Spleen (tissue), 11 donors: ENCODE data around the gene CDH26. TPM values are rescaled to one million over a fixed set of nuclear protein-coding genes. Genes with fewer than 3 reads are reported as not detected.
A peak's percentile ranks its signal among the peaks of the same experiment; 100 is the strongest.

Experiments
- DNase-seq: peaks from one replicate; pipeline ENCODE4 v3.0.0-alpha.2; 2020
- H3K27ac ChIP-seq, 8 donors: fragments of 200-600 bp; sonication (generic) in 7 of 8; 1 replicate in 4 of 8; 2 replicates in 4 of 8; pipeline versions ENCODE4 v1.5.0 to v1.8.0; 2016 to 2021; ENCODE audit warnings: inconsistent platforms in 4 of 8, mild to moderate bottlenecking in 4 of 8, moderate library complexity in 1 of 8
- H3K27me3 ChIP-seq, 7 donors: fragments of 200-600 bp; sonication (generic) in 6 of 7; replicated peaks in 1 of 7; 1 replicate in 4 of 7; 2 replicates in 3 of 7; pipeline versions ENCODE4 v1.5.0 to v1.8.0; 2016 to 2021; ENCODE audit warnings: inconsistent platforms in 3 of 7, mild to moderate bottlenecking in 1 of 7
- H3K36me3 ChIP-seq, 6 donors: fragments of 200-600 bp; sonication (generic) in 5 of 6; 1 replicate in 4 of 6; 2 replicates in 2 of 6; pipeline versions ENCODE4 v1.5.0 to v1.8.0; 2016 to 2021; ENCODE audit warnings: inconsistent platforms in 2 of 6
- H3K4me1 ChIP-seq, 6 donors: fragments of 200-600 bp; sonication (generic) in 5 of 6; 1 replicate in 3 of 6; 2 replicates in 3 of 6; pipeline versions ENCODE4 v1.5.0 to v1.8.0; 2016 to 2021; ENCODE audit warnings: inconsistent platforms in 3 of 6
- H3K4me3 ChIP-seq, 8 donors: fragments of 200-600 bp; sonication (generic) in 7 of 8; 1 replicate in 4 of 8; 2 replicates in 4 of 8; pipeline versions ENCODE4 v1.5.0 to v1.8.0; 2016 to 2021; ENCODE audit warnings: inconsistent platforms in 4 of 8, mild to moderate bottlenecking in 4 of 8, moderate library complexity in 2 of 8
- H3K9me3 ChIP-seq, 8 donors: fragments of 200-600 bp; sonication (generic) in 7 of 8; 1 replicate in 4 of 8; 2 replicates in 4 of 8; pipeline versions ENCODE4 v1.5.0 to v1.8.0; 2016 to 2021; ENCODE audit warnings: inconsistent platforms in 4 of 8
- POLR2A ChIP-seq, 3 donors: fragments of 450-650 bp; IDR thresholded peaks; one replicate each; pipeline ENCODE4 v1.5.1; 2017; ENCODE audit warnings: antibody characterized with exemption in 3 of 3, mild to moderate bottlenecking in 1 of 3
- POLR2AphosphoS5 ChIP-seq, 3 donors: sonication (generic); formaldehyde crosslinking; IDR thresholded peaks; one replicate each; pipeline ENCODE4 v1.5.1; 2017; ENCODE audit warnings: antibody characterized with exemption in 3 of 3
- WGBS, 5 donors: extraction: QIAGEN DNeasy Blood & Tissue Kit in 3 of 5; methylation state at CpG; one replicate each; pipeline versions ENCODE4 v1.1.5 to v1.1.7; 2013 to 2018; 5-methylcytosine and 5-hydroxymethylcytosine counted together
- intact Hi-C: fragments of 100-400 bp; cut with DNase I; formaldehyde crosslinking; loops from one replicate; pipeline ENCODE4 v1.15.0; 2023; ENCODE audit warnings: low total_unique reads
- polyA plus RNA-seq, 3 donors: library from polyadenylated mRNA; stranded (reverse); fragments of 200-250 nt; gene quantifications; one replicate each; pipeline ENCODE4 v1.2.1, GENCODE V29; 2013
- total RNA-seq, 7 donors: library from RNA; depleted of rRNA in 3 of 7; stranded (reverse); fragments of >200 nt in 3 of 7; fragmentation: NEBNext Ultra II Directional in 4 of 7; extraction: Animal tissue kit (Norgen Biotek cat#: 25700) in 4 of 7; gene quantifications; one replicate each; pipeline versions ENCODE4 v1.1.0 to v1.2.1, GENCODE V29; 2016 to 2021
- TF ChIP-seq, protein P1 (sequence below), 11 experiments: fragments of 200-600 bp in 7 of 11; fragments of 450-650 bp in 4 of 11; sonication (generic) in 4 of 11; IDR thresholded peaks in 8 of 11; conservative IDR thresholded peaks in 3 of 11; 1 replicate in 7 of 11; 2 replicates in 4 of 11; pipeline versions ENCODE4 v1.4.0 to v1.8.0; 2016 to 2021; ENCODE audit warnings: antibody characterized with exemption in 11 of 11, inconsistent platforms in 4 of 11, mild to moderate bottlenecking in 1 of 11
- donor health status: healthy with polysubstance abuse.
- donor health status: DM: no; HTN: no; CAD: no; lungs with moderate emphysema.
- donor health status: DM: no; HTN: no; CAD: no.
- donor health status: Bipolar disorder and iron deficiency.
- donor health status: healthy.
- donor health status: DM: no; HTN: no; CAD: no.
- donor health status: DM: yes; HTN: yes; CAD: no.

Gene CDH26
- total and polyA plus RNA-seq, 10 donors, result 0.70 to 6.2 (median 2.0) TPM

DNA sequence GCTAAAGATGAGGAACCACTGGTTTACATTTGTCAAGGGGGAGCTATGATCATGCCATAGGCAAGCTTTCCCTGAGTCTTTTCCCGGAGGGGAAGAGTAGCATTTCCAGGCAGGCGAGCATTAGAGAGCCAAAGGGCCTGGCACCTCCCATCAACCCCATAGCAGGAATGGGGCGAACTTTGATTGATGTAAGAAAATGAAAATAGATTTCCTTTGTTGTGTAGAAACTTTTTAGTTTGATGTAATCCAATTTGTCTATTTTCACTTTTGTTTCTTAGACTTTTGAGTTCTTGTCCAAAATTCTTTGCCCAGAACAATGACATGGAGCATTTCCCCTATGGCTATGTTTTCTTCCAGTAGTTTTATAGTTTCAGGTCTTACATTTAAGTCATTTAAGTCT lies 85.2 kb downstream of the CDH26 start:
- TF ChIP-seq, protein P1, sequence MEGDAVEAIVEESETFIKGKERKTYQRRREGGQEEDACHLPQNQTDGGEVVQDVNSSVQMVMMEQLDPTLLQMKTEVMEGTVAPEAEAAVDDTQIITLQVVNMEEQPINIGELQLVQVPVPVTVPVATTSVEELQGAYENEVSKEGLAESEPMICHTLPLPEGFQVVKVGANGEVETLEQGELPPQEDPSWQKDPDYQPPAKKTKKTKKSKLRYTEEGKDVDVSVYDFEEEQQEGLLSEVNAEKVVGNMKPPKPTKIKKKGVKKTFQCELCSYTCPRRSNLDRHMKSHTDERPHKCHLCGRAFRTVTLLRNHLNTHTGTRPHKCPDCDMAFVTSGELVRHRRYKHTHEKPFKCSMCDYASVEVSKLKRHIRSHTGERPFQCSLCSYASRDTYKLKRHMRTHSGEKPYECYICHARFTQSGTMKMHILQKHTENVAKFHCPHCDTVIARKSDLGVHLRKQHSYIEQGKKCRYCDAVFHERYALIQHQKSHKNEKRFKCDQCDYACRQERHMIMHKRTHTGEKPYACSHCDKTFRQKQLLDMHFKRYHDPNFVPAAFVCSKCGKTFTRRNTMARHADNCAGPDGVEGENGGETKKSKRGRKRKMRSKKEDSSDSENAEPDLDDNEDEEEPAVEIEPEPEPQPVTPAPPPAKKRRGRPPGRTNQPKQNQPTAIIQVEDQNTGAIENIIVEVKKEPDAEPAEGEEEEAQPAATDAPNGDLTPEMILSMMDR (IDR thresholded peaks at IDR 0.05 in 8 of 11, conservative IDR thresholded peaks at IDR 0.05 in 3 of 11), result no peak
- TF ChIP-seq POLR2A (IDR thresholded peaks at IDR 0.05) (no peak), POLR2AphosphoS5 (IDR thresholded peaks at IDR 0.05) (no peak)

DNA sequence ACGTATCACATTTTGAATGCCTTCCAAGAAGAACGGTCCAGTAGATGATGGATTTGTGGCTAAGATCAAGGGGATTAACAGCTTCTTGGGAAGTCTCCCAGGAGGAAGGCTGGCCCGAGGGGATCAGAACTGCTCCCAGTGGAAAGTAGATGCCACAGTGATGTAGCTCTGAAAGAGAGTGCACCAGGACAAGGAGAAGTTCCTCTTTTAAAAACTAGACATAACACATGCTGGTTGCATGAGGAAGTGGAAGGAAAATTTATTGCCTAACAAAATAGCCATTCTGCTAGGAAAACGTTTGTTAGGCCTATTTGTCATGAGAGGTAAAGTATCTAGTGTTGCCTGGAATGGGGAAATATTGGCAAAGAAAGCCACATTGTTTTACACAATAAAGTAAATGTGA lies 87.8 kb downstream of the CDH26 start:
- WGBS, 5 donors, result 7 to 19% (median 12%) methylated on average over 4 of the region's 4 CpGs
- H3K4me1 ChIP-seq, result peaks cover 0 to 21% (median 4%) of the 10 kb centered on the region in 6 donors
- peak overlapping the region in 1 of 8 donors; percentile 49 for H3K4me3 ChIP-seq
- peak overlapping the region in 6 of 8 donors; percentile 64 to 89 (median 77) for H3K27ac ChIP-seq
- no peaks in the 10 kb centered on the region for H3K27me3 ChIP-seq
- H3K36me3 ChIP-seq, result no peaks in the 10 kb centered on the region
- no peaks in the 10 kb centered on the region for H3K9me3 ChIP-seq
- intact Hi-C loops, result no loop called here
- no peak for DNase-seq
- TF ChIP-seq, protein P1 (IDR thresholded peaks at IDR 0.05 in 8 of 11, conservative IDR thresholded peaks at IDR 0.05 in 3 of 11), result no peak
- TF ChIP-seq POLR2AphosphoS5 (IDR thresholded peaks at IDR 0.05) (no peak), POLR2A (IDR thresholded peaks at IDR 0.05) (no peak)

More for the DNA sequence above, 85.2 kb downstream of the CDH26 start:
- no peaks in the 10 kb centered on the region for H3K27me3 ChIP-seq
- H3K27ac ChIP-seq, result no peak overlapping the region
- no peak for DNase-seq
- WGBS, 5 donors, result 79 to 84% (median 79%) methylated on average over 3 of the region's 3 CpGs
- H3K4me3 ChIP-seq, result no peak overlapping the region
- intact Hi-C loops, result no loop called here
- no peaks in the 10 kb centered on the region for H3K36me3 ChIP-seq
- H3K9me3 ChIP-seq, result no peaks in the 10 kb centered on the region
- peaks cover 0 to 21% (median 4%) of the 10 kb centered on the region in 6 donors for H3K4me1 ChIP-seq

DNA sequence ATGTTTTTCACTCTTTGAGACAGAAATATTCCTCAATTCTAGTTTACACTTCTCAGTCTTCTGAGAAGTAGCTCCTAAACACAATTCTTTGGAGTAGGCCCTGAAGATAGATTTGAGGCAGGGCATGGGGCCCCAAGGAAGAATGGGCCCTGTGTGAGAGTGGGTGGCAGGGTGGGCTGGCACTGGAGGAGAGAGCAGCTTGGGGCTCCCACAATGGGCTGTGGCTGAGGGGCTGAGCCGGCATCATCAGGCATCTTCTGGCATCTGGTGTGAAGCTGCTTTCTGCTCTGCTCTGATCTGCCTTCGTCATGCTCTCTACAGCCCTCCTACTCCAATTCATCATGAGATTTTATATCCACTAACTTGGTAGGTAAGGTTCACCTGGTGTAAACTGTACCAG lies 88.2 kb downstream of the CDH26 start:
- peak overlapping the region in 1 of 8 donors; percentile 49 for H3K4me3 ChIP-seq
- no peaks in the 10 kb centered on the region for H3K27me3 ChIP-seq
- peak overlapping the region in 7 of 8 donors; percentile 16 to 89 (median 69) for H3K27ac ChIP-seq
- no peaks in the 10 kb centered on the region for H3K9me3 ChIP-seq
- DNase-seq, result no peak
- no peaks in the 10 kb centered on the region for H3K36me3 ChIP-seq
- TF ChIP-seq POLR2A (IDR thresholded peaks at IDR 0.05) (no peak), POLR2AphosphoS5 (IDR thresholded peaks at IDR 0.05) (no peak)
- TF ChIP-seq, protein P1 (IDR thresholded peaks at IDR 0.05 in 8 of 11, conservative IDR thresholded peaks at IDR 0.05 in 3 of 11), result no peak
- H3K4me1 ChIP-seq, result peaks cover 0 to 21% (median 4%) of the 10 kb centered on the region in 6 donors
- WGBS, 5 donors, result 66 to 89% (median 74%) methylated on average over 2 of the region's 2 CpGs
- intact Hi-C loops, result no loop called here

DNA sequence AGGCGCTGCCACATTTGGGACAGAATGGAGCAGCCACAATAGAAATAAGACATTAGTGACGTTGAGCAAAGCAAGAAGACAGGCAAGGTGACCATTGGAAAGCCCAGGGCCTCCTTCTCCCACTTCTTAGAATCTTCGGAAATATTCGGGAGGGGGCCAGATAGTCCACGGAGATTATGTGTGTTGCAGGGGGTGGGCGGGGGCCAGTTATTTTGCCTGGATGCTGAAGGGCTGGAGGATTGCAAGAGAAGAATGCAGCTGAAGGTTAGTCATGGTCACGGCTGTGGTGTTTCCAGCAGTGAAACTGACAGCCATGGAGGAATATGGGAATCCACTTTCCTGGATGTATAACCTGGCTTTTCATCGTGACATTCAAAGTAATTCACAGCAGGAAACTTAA lies 88.6 kb downstream of the CDH26 start:
- H3K27me3 ChIP-seq, result peaks cover 0 to under 1% (median 0%) of the 10 kb centered on the region in 7 donors
- WGBS, 5 donors, result 86 to 92% (median 87%) methylated on average over 8 of the region's 8 CpGs
- intact Hi-C loops, result no loop called here
- TF ChIP-seq, protein P1 (IDR thresholded peaks at IDR 0.05 in 8 of 11, conservative IDR thresholded peaks at IDR 0.05 in 3 of 11), result no peak
- TF ChIP-seq POLR2AphosphoS5 (IDR thresholded peaks at IDR 0.05), result no peak
- no peak for TF ChIP-seq POLR2A (IDR thresholded peaks at IDR 0.05)
- peak overlapping the region in 7 of 8 donors; percentile 16 to 89 (median 69) for H3K27ac ChIP-seq
- peaks cover 0 to 22% (median 4%) of the 10 kb centered on the region in 6 donors for H3K4me1 ChIP-seq
- H3K4me3 ChIP-seq, result peak overlapping the region in 1 of 8 donors; percentile 49
- no peak for DNase-seq
- no peaks in the 10 kb centered on the region for H3K36me3 ChIP-seq
- H3K9me3 ChIP-seq, result no peaks in the 10 kb centered on the region
